WTC11 (cell line): Measurements from ENCODE around the gene A1BG.

Source experiments
- SP1 ChIP-seq: sonication (generic); formaldehyde crosslinking; conservative IDR thresholded peaks from 2 replicates; pipeline ENCODE4 v1.8.1; 2022; ENCODE audit warnings: missing genetic modification reagents
- TCF7 ChIP-seq: sonication (generic); formaldehyde crosslinking; IDR thresholded peaks from 2 replicates; pipeline ENCODE4 v1.8.0; 2022; ENCODE audit warnings: mild to moderate bottlenecking, low read depth, missing genetic modification reagents, moderate library complexity
- TF ChIP-seq, protein P1 (sequence below): fragments of 200-600 bp; IDR thresholded peaks from 2 replicates; pipeline ENCODE4 v1.8.0; 2022; ENCODE audit warnings: antibody characterized with exemption
- TF ChIP-seq, protein P2 (sequence below): sonication (generic); formaldehyde crosslinking; IDR thresholded peaks from 2 replicates; pipeline ENCODE4 v1.8.1; 2023; ENCODE audit warnings: mild to moderate bottlenecking, missing genetic modification reagents, moderate library complexity

DNA sequence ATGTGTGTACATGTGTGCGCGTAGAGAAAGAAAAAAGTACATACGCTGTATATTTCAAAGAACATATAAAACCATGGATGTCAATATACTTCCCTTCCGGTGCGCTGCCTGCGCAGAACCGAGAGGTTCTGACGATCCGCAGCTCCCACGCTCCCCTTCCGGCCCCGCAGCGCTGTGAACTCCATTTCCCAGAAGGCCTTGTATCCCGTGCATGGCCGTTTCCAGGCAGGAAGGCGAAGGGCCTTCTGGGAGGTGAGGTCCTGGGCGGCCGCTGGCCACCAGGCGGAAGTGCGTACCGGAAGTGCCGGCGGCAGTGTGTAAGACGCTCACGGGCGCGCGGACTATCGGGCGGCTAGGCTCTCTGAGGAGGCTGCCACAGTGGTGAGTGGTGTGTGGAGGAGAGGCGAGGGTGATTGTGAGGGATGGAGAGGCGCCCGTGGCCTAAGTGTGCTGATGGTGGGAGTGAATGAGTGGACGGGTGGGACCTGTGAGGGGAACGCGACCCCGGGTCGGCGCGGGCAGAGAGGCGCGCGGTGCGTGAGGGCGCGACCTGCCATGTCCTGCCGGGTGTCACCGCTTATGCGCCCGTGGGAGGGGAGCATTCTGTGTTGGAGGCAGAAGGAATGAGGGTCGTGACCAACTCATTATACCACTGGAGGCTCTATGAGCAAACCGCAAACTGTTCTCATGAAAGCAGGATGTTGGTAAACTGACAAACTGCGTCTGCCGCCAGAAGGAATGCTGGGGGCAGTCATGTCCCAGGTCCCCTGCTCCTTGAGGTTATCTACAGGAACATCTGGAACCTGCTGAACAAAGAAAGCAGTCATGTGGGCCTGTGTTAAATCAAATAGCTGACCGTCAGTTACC lies 48.0 kb downstream of the A1BG start, which contains the start of gene ERVK3-1:
- TF ChIP-seq TCF7 = peak; percentile 76; the same call in 1 of the 2 replicates
- TF ChIP-seq, protein P1, sequence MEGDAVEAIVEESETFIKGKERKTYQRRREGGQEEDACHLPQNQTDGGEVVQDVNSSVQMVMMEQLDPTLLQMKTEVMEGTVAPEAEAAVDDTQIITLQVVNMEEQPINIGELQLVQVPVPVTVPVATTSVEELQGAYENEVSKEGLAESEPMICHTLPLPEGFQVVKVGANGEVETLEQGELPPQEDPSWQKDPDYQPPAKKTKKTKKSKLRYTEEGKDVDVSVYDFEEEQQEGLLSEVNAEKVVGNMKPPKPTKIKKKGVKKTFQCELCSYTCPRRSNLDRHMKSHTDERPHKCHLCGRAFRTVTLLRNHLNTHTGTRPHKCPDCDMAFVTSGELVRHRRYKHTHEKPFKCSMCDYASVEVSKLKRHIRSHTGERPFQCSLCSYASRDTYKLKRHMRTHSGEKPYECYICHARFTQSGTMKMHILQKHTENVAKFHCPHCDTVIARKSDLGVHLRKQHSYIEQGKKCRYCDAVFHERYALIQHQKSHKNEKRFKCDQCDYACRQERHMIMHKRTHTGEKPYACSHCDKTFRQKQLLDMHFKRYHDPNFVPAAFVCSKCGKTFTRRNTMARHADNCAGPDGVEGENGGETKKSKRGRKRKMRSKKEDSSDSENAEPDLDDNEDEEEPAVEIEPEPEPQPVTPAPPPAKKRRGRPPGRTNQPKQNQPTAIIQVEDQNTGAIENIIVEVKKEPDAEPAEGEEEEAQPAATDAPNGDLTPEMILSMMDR = no peak
- peak; percentile 84 for TF ChIP-seq SP1 (CRISPR knock-in tag)
- TF ChIP-seq, protein P2, sequence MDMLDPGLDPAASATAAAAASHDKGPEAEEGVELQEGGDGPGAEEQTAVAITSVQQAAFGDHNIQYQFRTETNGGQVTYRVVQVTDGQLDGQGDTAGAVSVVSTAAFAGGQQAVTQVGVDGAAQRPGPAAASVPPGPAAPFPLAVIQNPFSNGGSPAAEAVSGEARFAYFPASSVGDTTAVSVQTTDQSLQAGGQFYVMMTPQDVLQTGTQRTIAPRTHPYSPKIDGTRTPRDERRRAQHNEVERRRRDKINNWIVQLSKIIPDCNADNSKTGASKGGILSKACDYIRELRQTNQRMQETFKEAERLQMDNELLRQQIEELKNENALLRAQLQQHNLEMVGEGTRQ = peak; percentile 71
